ENCODE results near the gene PPARA. TPM values are rescaled to one million over a fixed set of nuclear protein-coding genes. Genes with fewer than 3 reads are reported as not detected.

PPARA gene
- total and polyA plus RNA-seq, 2 donors (not counting 1 experiment from before 2014, with no cell fraction given), result 4.1 to 29.8 TPM

DNA sequence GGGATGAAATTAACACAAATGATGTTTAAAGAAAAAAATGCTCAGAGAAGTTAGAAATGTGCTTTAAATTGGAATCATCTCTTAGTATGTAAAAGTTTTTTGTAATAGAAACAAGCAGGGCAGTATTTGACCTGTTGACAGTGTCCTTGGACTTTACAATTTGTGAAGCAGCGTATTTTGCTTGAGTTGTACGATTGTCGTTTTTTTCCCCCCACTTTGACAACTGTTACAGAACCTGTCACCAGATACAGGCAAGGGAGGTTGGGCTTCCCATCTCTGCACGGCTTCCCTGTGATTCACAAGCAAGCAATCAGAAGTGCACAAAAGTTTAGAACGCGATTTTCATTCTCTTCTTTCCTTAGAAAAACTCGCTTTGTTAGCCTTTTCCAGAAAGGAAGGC, 8.9 kb downstream of the PPARA start:
- Histone ChIP-seq H2AFZ (ENCODE audit: insufficient read depth, low read depth, low read length, poor library complexity, severe bottlenecking) (no peak overlapping the region), H3K27me3 (replicated peaks in 1 of 4; ENCODE audit: control extremely low read depth in 1 of 4, control insufficient read depth in 3 of 4, insufficient read depth in 4 of 4, low read length in 3 of 4) (no peaks in the 10 kb centered on the region), H3K4me1 (ENCODE audit: control insufficient read depth in 2 of 2, insufficient read depth in 2 of 2, low read length in 2 of 2) (no peaks in the 10 kb centered on the region), H4K20me1 (ENCODE audit: control insufficient read depth, insufficient read depth, low read length, poor library complexity, severe bottlenecking) (peaks cover 8% of the 10 kb centered on the region), H3K79me2 (ENCODE audit: control insufficient read depth, insufficient read depth, low read length) (peaks cover 39% of the 10 kb centered on the region), H3K36me3 (replicated peaks in 1 of 2; ENCODE audit: control extremely low read depth in 1 of 2, control insufficient read depth in 1 of 2, extremely low read depth in 1 of 2, insufficient read depth in 2 of 2, low read length in 1 of 2) (peaks cover 6 to 19% of the 10 kb centered on the region in 2 experiments), H3K9ac (ENCODE audit: low read length) (no peak overlapping the region), H3K27ac (ENCODE audit: low read length in 2 of 2) (no peak overlapping the region), H3K4me2 (replicated peaks; ENCODE audit: low read depth, low read length, poor library complexity, severe bottlenecking) (no peak overlapping the region), H3K9me3 (ENCODE audit: control extremely low read depth in 1 of 3, control insufficient read depth in 2 of 3, insufficient read depth in 1 of 3, low read length in 2 of 3) (no peaks in the 10 kb centered on the region), H3K4me3 (ENCODE audit: control extremely low read depth in 1 of 5, extremely low read depth in 1 of 5, insufficient read depth in 1 of 5, low read depth in 2 of 5, low read length in 4 of 5) (no peak overlapping the region)
- H3K4me1 Mint-ChIP-seq, result peaks cover 2% of the 10 kb centered on the region
- WGBS (ENCODE audit: insufficient coverage), result 100% methylated on average over 4 of the region's 7 CpGs
- H3K9me3 Mint-ChIP-seq (ENCODE audit: insufficient read depth), result no peaks in the 10 kb centered on the region
- H3K4me3 Mint-ChIP-seq, result no peak overlapping the region
- H3K27me3 Mint-ChIP-seq, result no peaks in the 10 kb centered on the region
- no peak for DNase-seq
- no peak overlapping the region for H3K27ac Mint-ChIP-seq
- ChIA-PET CTCF (interaction anchor here (1.3 kb wide), 1 partner anchor 37 kb away, joined by 3 read pairs; no protein-coding TSS in a partner anchor), POLR2A (no interaction called here)
- TF ChIP-seq, protein P1, sequence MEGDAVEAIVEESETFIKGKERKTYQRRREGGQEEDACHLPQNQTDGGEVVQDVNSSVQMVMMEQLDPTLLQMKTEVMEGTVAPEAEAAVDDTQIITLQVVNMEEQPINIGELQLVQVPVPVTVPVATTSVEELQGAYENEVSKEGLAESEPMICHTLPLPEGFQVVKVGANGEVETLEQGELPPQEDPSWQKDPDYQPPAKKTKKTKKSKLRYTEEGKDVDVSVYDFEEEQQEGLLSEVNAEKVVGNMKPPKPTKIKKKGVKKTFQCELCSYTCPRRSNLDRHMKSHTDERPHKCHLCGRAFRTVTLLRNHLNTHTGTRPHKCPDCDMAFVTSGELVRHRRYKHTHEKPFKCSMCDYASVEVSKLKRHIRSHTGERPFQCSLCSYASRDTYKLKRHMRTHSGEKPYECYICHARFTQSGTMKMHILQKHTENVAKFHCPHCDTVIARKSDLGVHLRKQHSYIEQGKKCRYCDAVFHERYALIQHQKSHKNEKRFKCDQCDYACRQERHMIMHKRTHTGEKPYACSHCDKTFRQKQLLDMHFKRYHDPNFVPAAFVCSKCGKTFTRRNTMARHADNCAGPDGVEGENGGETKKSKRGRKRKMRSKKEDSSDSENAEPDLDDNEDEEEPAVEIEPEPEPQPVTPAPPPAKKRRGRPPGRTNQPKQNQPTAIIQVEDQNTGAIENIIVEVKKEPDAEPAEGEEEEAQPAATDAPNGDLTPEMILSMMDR (IDR thresholded peaks at IDR 0.05), result no peak
- TF ChIP-seq EZH2 (IDR thresholded peaks at IDR 0.05; ENCODE audit: borderline replicate concordance, insufficient read depth, low read depth, low read length, poor library complexity, severe bottlenecking), result no peak
- ATAC-seq (ENCODE audit: low read depth), result no peak
- intact Hi-C loops (cut with micrococcal nuclease), result no loop called here

DNA sequence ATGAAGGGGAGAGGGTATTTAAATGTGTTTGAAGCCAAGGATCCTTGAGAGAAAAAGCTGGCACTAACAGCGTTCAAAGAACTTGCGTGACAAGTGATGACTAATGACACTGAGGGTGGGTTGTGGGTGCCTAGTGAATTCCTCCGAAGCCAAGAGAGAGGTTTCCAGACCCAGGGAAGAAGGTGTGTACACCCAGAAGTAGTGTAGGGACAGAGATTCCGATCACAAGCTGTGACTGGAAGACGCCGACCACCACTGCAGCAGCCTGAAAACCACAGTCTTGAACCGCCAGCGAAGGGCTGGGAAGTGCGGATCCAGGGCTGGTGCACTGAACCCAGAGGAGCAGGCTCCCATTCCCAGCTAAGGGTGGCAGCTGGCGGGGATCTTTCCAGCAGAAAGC, 9.5 kb downstream of the PPARA start:
- Histone ChIP-seq H3K36me3 (replicated peaks in 1 of 2; ENCODE audit: control extremely low read depth in 1 of 2, control insufficient read depth in 1 of 2, extremely low read depth in 1 of 2, insufficient read depth in 2 of 2, low read length in 1 of 2) (peaks cover 6 to 19% of the 10 kb centered on the region in 2 experiments), H3K4me3 (ENCODE audit: control extremely low read depth in 1 of 5, extremely low read depth in 1 of 5, insufficient read depth in 1 of 5, low read depth in 2 of 5, low read length in 4 of 5) (no peak overlapping the region), H3K4me2 (replicated peaks; ENCODE audit: low read depth, low read length, poor library complexity, severe bottlenecking) (no peak overlapping the region), H2AFZ (ENCODE audit: insufficient read depth, low read depth, low read length, poor library complexity, severe bottlenecking) (no peak overlapping the region), H3K9me3 (ENCODE audit: control extremely low read depth in 1 of 3, control insufficient read depth in 2 of 3, insufficient read depth in 1 of 3, low read length in 2 of 3) (no peaks in the 10 kb centered on the region), H3K27me3 (replicated peaks in 1 of 4; ENCODE audit: control extremely low read depth in 1 of 4, control insufficient read depth in 3 of 4, insufficient read depth in 4 of 4, low read length in 3 of 4) (no peaks in the 10 kb centered on the region), H3K9ac (ENCODE audit: low read length) (no peak overlapping the region), H3K79me2 (ENCODE audit: control insufficient read depth, insufficient read depth, low read length) (peaks cover 39% of the 10 kb centered on the region), H3K27ac (ENCODE audit: low read length in 2 of 2) (no peak overlapping the region), H4K20me1 (ENCODE audit: control insufficient read depth, insufficient read depth, low read length, poor library complexity, severe bottlenecking) (peaks cover 8% of the 10 kb centered on the region), H3K4me1 (ENCODE audit: control insufficient read depth in 2 of 2, insufficient read depth in 2 of 2, low read length in 2 of 2) (no peaks in the 10 kb centered on the region)
- Mint-ChIP-seq H3K4me1 (peaks cover 2% of the 10 kb centered on the region), H3K27ac (no peak overlapping the region), H3K4me3 (no peak overlapping the region), H3K9me3 (ENCODE audit: insufficient read depth) (no peaks in the 10 kb centered on the region), H3K27me3 (no peaks in the 10 kb centered on the region)
- ChIA-PET CTCF (interaction anchor here (1.3 kb wide), 1 partner anchor 38 kb away, joined by 3 read pairs; no protein-coding TSS in a partner anchor), POLR2A (no interaction called here)
- 99% methylated on average over 10 of the region's 10 CpGs for WGBS (ENCODE audit: insufficient coverage)
- no peak for ATAC-seq (ENCODE audit: low read depth)
- TF ChIP-seq, protein P1 (IDR thresholded peaks at IDR 0.05), result no peak
- TF ChIP-seq EZH2 (IDR thresholded peaks at IDR 0.05; ENCODE audit: borderline replicate concordance, insufficient read depth, low read depth, low read length, poor library complexity, severe bottlenecking), result no peak
- intact Hi-C loops (cut with micrococcal nuclease), result no loop called here
- no peak for DNase-seq

Data from B cell (primary cell).